HL-60 (cell line): ENCODE results near the gene PRRG2.
A peak's percentile ranks its signal among the peaks of the same experiment; 100 is the strongest.

ENCODE experiments used
- DNase-seq, 2 experiments: peaks; one replicate each; pipeline ENCODE4 v3.0.0-alpha.2; 2010 to 2020; ENCODE audit warnings: low read depth in 1 of 2, low spot score in 1 of 2
- H3K27ac ChIP-seq: fragments of 250-450 bp; sonication (Bioruptor Pico); replicated peaks from 2 replicates; pipeline ENCODE4 v1.5.1; 2020; ENCODE audit warnings: mild to moderate bottlenecking, moderate library complexity
- H3K27me3 ChIP-seq: fragments of 250-450 bp; sonication (Bioruptor Pico); 2 replicates; pipeline ENCODE4 v1.5.1; 2021; ENCODE audit warnings: mild to moderate bottlenecking, moderate library complexity; ENCODE audit not compliant: insufficient read depth, poor library complexity, severe bottlenecking
- H3K4me3 ChIP-seq: replicated peaks from 2 replicates; pipeline ENCODE4 v1.5.1; 2011; ENCODE audit warnings: mild to moderate bottlenecking, control low read depth, low read length; ENCODE audit not compliant: insufficient read depth
- CTCF ChIP-seq: IDR thresholded peaks from one replicate; pipeline ENCODE4 v1.5.1; 2011; ENCODE audit warnings: low read length, control low read depth, inconsistent platforms; ENCODE audit not compliant: insufficient read depth
- GABPA ChIP-seq: IDR thresholded peaks from 2 replicates; pipeline ENCODE4 v1.6.1; 2012; ENCODE audit warnings: low read depth
- POLR2AphosphoS5 ChIP-seq: IDR thresholded peaks from 2 replicates; pipeline ENCODE4 v1.6.1; 2012; ENCODE audit warnings: low read depth
- REST ChIP-seq: IDR thresholded peaks from 2 replicates; pipeline ENCODE4 v1.6.1; 2012; ENCODE audit warnings: low read depth; ENCODE audit not compliant: insufficient replicate concordance
- SPI1 ChIP-seq: IDR thresholded peaks from 2 replicates; pipeline ENCODE4 v1.6.1; 2012; ENCODE audit warnings: low read depth, mild to moderate bottlenecking, borderline replicate concordance

PRRG2 gene

GRCh38 chr19:49591731-49592485 lies 10.8 kb downstream of the PRRG2 start:
- H3K27ac ChIP-seq, result peak overlapping the region; percentile 94
- H3K4me3 ChIP-seq, result peak overlapping the region; percentile 93
- DNase-seq, result peak; percentile 49 to 76
- TF ChIP-seq CTCF (no peak), GABPA (no peak), REST (no peak), SPI1 (no peak), POLR2AphosphoS5 (no peak)
- no peaks in the 10 kb centered on the region for H3K27me3 ChIP-seq

- H3K27me3 ChIP-seq, result no peaks in the 10 kb centered on the region
- TF ChIP-seq CTCF, result no peak
- no peak for TF ChIP-seq REST
- no peak for TF ChIP-seq SPI1
- no peak for TF ChIP-seq GABPA
- TF ChIP-seq POLR2AphosphoS5, result no peak
- peak overlapping the region; percentile 94 for H3K27ac ChIP-seq
- peak; percentile 24 to 35 for DNase-seq
- peak overlapping the region; percentile 93 for H3K4me3 ChIP-seq
These were observed 11.5 kb downstream of the PRRG2 start for GRCh38 chr19:49592486-49593232.

GRCh38 chr19:49593233-49594113 lies 12.4 kb downstream of the PRRG2 start:
- TF ChIP-seq CTCF, result no peak
- TF ChIP-seq SPI1, result no peak
- TF ChIP-seq POLR2AphosphoS5, result no peak
- TF ChIP-seq REST, result no peak
- no peak for TF ChIP-seq GABPA
- DNase-seq, result peak; percentile 84 to 94
- Histone ChIP-seq H3K27ac (peak overlapping the region; percentile 94), H3K27me3 (no peaks in the 10 kb centered on the region), H3K4me3 (peak overlapping the region; percentile 93)
